ENCODE data around the gene FHIT. TPM values are rescaled to one million over a fixed set of nuclear protein-coding genes. Genes with fewer than 3 reads are reported as not detected.

The FHIT gene
- total RNA-seq, 4 donors from 2014 or later = 4.4 to 10.6 (median 8.4) TPM

- TF ChIP-seq CTCF (IDR thresholded peaks at IDR 0.05; ENCODE audit: low read depth) = no peak
These were observed 1233.6 kb downstream of the FHIT start for GRCh38 chr3:60017631-60018030.

GRCh38 chr3:60015032-60015705 lies 1236.1 kb downstream of the FHIT start:
- no peak for TF ChIP-seq CTCF (IDR thresholded peaks at IDR 0.05; ENCODE audit: low read depth)

DNA sequence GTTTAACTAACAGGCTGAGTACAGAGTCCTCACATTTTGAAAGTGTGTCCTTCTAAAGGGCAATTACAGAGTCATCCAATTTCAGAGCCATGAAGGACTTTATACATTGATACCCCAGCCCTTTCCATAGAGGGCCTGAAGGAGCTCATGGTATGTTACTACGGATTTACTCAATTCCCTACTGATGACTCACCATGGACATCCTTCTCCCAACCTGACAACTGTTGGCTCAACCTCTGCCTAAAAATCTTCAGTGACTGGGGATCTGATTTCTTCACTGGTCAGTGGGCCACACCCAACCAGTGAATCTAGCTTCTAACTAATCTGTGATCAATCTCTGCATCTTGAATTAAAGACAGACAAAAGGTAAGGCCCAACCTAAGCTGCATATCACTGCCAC lies 1238.0 kb downstream of the FHIT start:
- no peak for TF ChIP-seq CTCF (IDR thresholded peaks at IDR 0.05; ENCODE audit: low read depth)

DNA sequence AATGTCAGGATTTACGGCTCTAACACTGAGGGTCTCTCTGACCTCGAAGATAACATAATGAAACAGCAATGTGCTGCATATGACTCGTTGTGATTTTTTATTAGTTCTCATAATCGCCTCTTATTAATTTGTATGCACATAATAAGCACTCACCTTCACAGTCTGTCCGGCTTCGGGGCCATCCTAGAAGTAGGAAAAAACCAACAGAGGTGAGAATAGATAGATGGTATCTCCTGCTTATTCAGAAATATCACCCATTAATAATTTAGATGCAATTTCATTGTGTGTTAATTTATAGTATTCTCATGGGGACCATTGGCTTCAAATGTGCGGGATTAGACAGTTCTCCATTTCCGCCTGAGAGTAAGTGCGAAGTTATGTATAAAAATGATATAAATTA lies 1240.0 kb downstream of the FHIT start:
- TF ChIP-seq CTCF (IDR thresholded peaks at IDR 0.05; ENCODE audit: low read depth) = no peak

- TF ChIP-seq CTCF (IDR thresholded peaks at IDR 0.05; ENCODE audit: low read depth) = no peak
These were observed 1240.5 kb downstream of the FHIT start for GRCh38 chr3:60010781-60011180.

DNA sequence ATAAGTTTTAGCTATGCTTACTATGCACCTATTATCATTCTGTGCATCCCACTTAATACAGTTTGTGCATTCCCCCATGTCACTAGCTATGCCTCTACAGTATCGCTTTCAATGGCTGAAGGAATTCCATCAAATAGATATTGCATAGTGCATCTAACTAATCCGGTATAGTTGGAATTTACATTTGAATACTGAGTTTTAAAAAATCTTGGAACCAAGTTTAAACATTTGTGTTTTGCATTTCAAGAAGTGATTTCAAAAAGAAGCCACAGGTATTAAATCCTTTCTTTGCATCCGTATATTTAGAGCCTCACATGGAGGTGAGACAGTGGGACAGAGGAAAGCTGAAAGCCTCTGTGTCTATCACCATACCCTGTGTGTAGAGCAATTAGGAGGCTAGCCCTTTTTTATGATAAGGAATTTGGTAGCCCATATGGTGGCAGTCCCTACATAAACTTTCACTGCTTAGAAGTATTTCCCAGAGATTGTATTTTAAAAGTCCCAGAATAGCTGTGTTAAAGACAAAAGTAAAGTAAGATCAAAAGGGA lies 1241.2 kb downstream of the FHIT start:
- no peak for TF ChIP-seq CTCF (IDR thresholded peaks at IDR 0.05; ENCODE audit: low read depth)

DNA sequence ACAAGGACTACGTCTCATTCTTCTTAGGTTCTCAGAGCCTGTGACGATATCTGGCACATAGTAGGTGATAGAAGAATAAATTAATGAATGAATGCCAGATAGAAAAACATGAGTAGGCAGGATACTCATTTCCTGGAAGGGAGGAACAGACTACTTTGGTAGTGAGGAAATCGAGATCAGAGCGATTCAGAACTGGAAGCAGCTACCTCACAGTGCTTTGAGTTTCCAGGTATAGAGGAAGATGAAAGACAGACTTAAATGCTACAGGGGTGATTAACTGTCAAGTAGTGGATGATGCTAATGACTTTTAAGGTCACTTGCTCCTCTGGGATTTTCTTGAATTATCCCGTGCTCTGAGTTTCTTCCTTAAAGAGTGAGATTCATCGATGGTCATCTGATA lies 1249.9 kb downstream of the FHIT start:
- TF ChIP-seq CTCF (IDR thresholded peaks at IDR 0.05; ENCODE audit: low read depth) = no peak

Measured in subcutaneous adipose tissue (tissue), 4 donors.